Mesothelial cell of epicardium (in vitro differentiated cells): ENCODE results near the gene TBXAS1. TPM values are rescaled to one million over a fixed set of nuclear protein-coding genes. Genes with fewer than 3 reads are reported as not detected.
"Not testable (repeated sequence)": the region's sequence is repeated elsewhere in the genome, so short reads cannot be mapped to it uniquely, and the experiment has no call there.

ENCODE experiments used
- DNase-seq, 2 experiments: peaks; one replicate each; pipeline ENCODE4 v3.0.0; 2021; ENCODE audit warnings: low spot score in 2 of 2; ENCODE audit not compliant: unreplicated experiment in 2 of 2
- H3K27ac Mint-ChIP-seq: 2 replicates; pipeline ENCODE4 v1.8.0; 2021; ENCODE audit warnings: mixed read lengths
- H3K27me3 Mint-ChIP-seq: 2 replicates; pipeline ENCODE4 v1.8.0; 2021; ENCODE audit warnings: low read depth, mixed read lengths
- H3K36me3 Mint-ChIP-seq: 2 replicates; pipeline ENCODE4 v1.8.0; 2021; ENCODE audit warnings: mixed read lengths
- H3K4me1 Mint-ChIP-seq: 2 replicates; pipeline ENCODE4 v1.8.0; 2021; ENCODE audit warnings: mixed read lengths
- H3K4me3 Mint-ChIP-seq: 2 replicates; pipeline ENCODE4 v1.8.0; 2021; ENCODE audit warnings: mild to moderate bottlenecking, moderate library complexity, mixed read lengths
- H3K9me3 Mint-ChIP-seq: 2 replicates; pipeline ENCODE4 v1.8.0; 2021; ENCODE audit warnings: mixed read lengths
- total RNA-seq: library from RNA; stranded (reverse); gene quantifications from 3 replicates; pipeline ENCODE4 v1.2.1, GENCODE V29; 2021
- TF ChIP-seq, protein P1 (sequence below): fragments of 200-600 bp; sonication (generic); IDR thresholded peaks from one replicate; pipeline ENCODE4 v1.5.0; 2021; ENCODE audit warnings: antibody characterized with exemption; ENCODE audit not compliant: unreplicated experiment

The TBXAS1 gene
- total RNA-seq, 1 donor from 2014 or later, result 3.1 TPM

DNA sequence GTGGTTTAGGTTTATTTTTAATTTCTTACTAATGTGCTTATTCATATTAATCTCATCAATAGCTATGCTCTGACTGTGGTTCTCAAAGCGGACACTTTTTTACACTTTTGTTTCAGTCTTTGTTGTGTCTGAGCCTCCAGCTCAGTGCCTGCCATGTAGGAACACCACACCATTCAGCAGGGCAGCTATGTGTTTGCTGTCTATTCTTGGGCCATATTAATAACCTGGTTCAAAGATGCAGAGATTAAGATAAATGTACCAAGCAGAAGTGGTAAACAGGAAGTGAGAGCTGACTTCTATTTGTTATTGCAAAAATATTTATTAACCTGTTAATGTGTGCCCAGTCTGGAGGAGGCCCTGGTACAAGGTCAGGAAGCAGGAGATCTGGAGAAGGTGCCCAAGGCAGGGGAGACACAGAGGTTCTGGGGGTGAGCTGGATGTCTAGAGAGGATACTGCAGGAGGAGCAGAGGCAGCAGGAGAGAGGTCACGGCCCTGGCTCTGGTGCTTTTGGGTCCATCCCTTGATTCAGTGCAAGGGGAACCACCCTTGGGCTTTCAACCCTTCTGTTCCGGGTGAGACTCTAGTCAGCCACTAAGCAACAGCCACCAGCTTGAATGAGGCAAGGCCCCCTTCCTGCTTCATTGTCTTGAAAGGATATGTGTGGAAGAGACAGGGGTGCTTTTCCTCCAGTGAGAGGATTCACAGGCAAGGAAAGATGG, 1.9 kb downstream of the TBXAS1 start:
- Mint-ChIP-seq H3K4me1 (peaks cover 20% of the 10 kb centered on the region), H3K36me3 (peaks cover 5% of the 10 kb centered on the region), H3K4me3 (no peak overlapping the region), H3K27me3 (peaks cover 26% of the 10 kb centered on the region), H3K9me3 (peaks cover 34% of the 10 kb centered on the region), H3K27ac (no peak overlapping the region)
- no peak for DNase-seq
- TF ChIP-seq, protein P1, sequence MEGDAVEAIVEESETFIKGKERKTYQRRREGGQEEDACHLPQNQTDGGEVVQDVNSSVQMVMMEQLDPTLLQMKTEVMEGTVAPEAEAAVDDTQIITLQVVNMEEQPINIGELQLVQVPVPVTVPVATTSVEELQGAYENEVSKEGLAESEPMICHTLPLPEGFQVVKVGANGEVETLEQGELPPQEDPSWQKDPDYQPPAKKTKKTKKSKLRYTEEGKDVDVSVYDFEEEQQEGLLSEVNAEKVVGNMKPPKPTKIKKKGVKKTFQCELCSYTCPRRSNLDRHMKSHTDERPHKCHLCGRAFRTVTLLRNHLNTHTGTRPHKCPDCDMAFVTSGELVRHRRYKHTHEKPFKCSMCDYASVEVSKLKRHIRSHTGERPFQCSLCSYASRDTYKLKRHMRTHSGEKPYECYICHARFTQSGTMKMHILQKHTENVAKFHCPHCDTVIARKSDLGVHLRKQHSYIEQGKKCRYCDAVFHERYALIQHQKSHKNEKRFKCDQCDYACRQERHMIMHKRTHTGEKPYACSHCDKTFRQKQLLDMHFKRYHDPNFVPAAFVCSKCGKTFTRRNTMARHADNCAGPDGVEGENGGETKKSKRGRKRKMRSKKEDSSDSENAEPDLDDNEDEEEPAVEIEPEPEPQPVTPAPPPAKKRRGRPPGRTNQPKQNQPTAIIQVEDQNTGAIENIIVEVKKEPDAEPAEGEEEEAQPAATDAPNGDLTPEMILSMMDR, result no peak

DNA sequence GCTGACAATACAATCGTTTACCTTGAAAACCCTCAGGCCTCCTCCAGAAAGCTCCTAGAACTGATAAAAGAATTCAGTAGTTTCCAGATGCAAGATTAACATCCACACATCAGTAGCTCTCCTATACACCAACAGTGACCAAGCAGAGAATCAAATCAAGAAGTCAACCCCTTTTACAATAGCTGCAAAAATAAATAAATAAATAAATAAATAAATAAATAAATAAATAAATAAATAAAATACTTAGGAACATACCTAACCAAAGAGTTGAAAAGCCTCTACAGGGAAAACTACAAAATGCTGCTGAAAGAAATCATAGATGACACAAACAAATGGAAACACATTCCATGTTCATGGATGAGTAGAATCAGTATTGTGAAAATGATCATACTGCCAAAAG, 6.8 kb downstream of the TBXAS1 start:
- H3K36me3 Mint-ChIP-seq, H3K4me1 Mint-ChIP-seq, H3K27ac Mint-ChIP-seq, DNase-seq, H3K4me3 Mint-ChIP-seq, H3K27me3 Mint-ChIP-seq: not testable (repeated sequence)
- H3K9me3 Mint-ChIP-seq, result peaks cover 40% of the 10 kb centered on the region

DNA sequence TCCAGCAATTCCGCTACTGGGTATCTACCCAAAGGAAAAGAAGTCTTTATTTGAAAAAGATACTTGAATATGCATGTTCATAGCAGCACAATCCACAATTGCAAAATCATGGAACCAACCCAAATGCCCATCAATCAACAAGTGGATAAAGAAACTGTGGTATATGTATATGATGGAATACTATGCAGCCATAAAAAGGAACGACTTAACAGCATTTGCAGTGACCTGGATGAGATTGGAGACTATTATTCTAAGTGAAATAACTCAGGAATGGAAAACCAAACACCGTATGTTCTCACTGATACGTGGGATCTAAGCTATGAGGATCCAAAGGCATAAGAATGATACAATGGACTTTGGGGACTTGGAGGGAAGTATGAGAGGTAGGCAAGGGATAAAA, 8.2 kb downstream of the TBXAS1 start:
- not testable (repeated sequence) for H3K4me3 Mint-ChIP-seq, DNase-seq, H3K36me3 Mint-ChIP-seq, H3K27ac Mint-ChIP-seq, H3K4me1 Mint-ChIP-seq, H3K27me3 Mint-ChIP-seq
- peaks cover 40% of the 10 kb centered on the region for H3K9me3 Mint-ChIP-seq

DNA sequence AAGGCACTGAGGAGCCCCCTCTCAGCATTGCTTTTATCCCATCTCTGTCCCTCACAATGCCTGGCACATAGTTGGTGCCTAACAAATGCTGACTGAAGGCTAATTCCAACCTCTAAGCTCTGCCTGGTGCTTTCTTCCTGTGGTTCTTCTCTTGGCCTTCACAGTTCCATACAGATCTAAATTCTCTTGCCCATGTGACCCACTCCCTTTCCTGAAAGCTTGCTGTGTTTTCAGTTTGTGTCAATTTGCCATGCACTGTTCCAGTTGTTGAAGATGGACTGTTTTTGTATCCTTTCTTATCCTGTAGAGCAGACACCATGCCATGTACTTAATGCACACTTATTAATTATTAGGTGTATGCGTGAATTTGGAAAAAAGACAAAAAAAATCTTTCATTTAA, 9.2 kb downstream of the TBXAS1 start:
- Mint-ChIP-seq H3K4me3 (no peak overlapping the region), H3K9me3 (peaks cover 32% of the 10 kb centered on the region), H3K4me1 (no peaks in the 10 kb centered on the region)

DNA sequence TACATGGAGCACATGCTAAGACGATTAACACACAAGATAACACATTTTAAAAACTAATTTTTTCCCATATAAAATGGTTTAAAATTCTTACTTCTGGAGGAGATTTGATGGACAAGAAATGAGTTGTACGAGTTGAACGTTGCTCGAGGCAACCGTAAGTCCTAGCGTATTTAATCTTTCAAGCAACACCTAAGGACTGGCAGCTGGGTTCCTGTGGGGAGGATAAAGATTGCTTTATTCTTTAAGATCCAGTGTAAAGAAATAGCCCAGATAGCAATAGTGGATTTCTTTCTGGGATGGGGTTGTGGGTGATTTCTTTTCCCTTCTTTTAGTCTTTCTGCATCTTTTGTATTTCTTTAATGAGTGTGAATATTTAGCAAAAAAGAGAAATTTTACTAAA, 9.8 kb downstream of the TBXAS1 start:
- no peak overlapping the region for H3K4me3 Mint-ChIP-seq
- peaks cover 7% of the 10 kb centered on the region for H3K27me3 Mint-ChIP-seq
- H3K9me3 Mint-ChIP-seq, result peaks cover 28% of the 10 kb centered on the region
- peaks cover 3% of the 10 kb centered on the region for H3K36me3 Mint-ChIP-seq
- H3K4me1 Mint-ChIP-seq, result no peaks in the 10 kb centered on the region
- TF ChIP-seq, protein P1, result no peak
- no peak overlapping the region for H3K27ac Mint-ChIP-seq
- DNase-seq, result no peak

More for the DNA sequence above, 9.2 kb downstream of the TBXAS1 start:
- Mint-ChIP-seq H3K27ac (no peak overlapping the region), H3K27me3 (peaks cover 5% of the 10 kb centered on the region), H3K36me3 (peaks cover 3% of the 10 kb centered on the region)
- no peak for DNase-seq
- TF ChIP-seq, protein P1, result no peak

DNA sequence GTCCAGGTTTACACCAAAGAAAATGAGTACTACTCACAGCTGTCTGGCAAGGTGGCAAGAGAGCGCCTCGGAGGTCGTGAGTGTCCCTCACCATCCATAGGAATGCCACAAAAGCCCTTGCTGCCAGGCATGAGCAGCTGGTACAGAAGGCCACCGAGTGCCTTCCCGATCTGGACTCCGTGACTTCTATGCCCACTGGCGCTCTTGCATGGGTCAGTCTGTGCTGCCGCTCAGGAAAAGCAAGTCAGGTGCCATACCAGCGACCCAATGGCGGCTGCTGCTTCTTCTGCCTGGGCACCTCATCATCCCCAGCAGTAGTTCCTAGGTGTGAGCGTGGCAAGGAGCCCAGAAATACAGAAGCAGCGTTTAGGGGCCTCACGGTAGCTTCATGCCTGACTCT, 11.7 kb downstream of the TBXAS1 start:
- Mint-ChIP-seq H3K27me3 (peaks cover 21% of the 10 kb centered on the region), H3K27ac (no peak overlapping the region), H3K4me3 (no peak overlapping the region), H3K9me3 (peaks cover 15% of the 10 kb centered on the region), H3K36me3 (no peaks in the 10 kb centered on the region), H3K4me1 (no peaks in the 10 kb centered on the region)
- DNase-seq, result no peak
- TF ChIP-seq, protein P1, result no peak
